Transverse colon (tissue), 4 donors: ENCODE results near the gene TSPYL4. TPM values are rescaled to one million over a fixed set of nuclear protein-coding genes. Genes with fewer than 3 reads are reported as not detected.
A peak's percentile ranks its signal among the peaks of the same experiment; 100 is the strongest.

ENCODE experiments used
- DNase-seq: peaks from one replicate; pipeline ENCODE4 v3.0.0-alpha.2; 2019
- H3K27ac ChIP-seq, 4 donors: fragments of 200-600 bp; sonication (generic); 2 replicates each; pipeline ENCODE4 v1.5.1; 2016 to 2018; ENCODE audit warnings: inconsistent platforms in 4 of 4
- H3K27me3 ChIP-seq: fragments of 200-600 bp; sonication (generic); 2 replicates; pipeline ENCODE4 v1.5.1; 2017; ENCODE audit warnings: inconsistent platforms
- H3K36me3 ChIP-seq, 4 donors: fragments of 200-600 bp; sonication (generic); 2 replicates each; pipeline ENCODE4 v1.5.1; 2017 to 2019; ENCODE audit warnings: inconsistent platforms in 4 of 4
- H3K4me1 ChIP-seq, 4 donors: fragments of 200-600 bp; sonication (generic); 2 replicates each; pipeline ENCODE4 v1.5.1; 2017 to 2020; ENCODE audit warnings: inconsistent platforms in 4 of 4
- H3K4me3 ChIP-seq, 4 donors: fragments of 200-600 bp; sonication (generic); 1 replicate in 1 of 4; 2 replicates in 3 of 4; pipeline versions ENCODE4 v1.5.1 to v1.6.1; 2017 to 2019; ENCODE audit warnings: inconsistent platforms in 4 of 4
- H3K9me3 ChIP-seq, 2 donors: fragments of 200-600 bp; sonication (generic); 2 replicates each; pipeline ENCODE4 v1.5.1; 2017 to 2019; ENCODE audit warnings: inconsistent platforms in 2 of 2
- EP300 ChIP-seq: sonication (generic); formaldehyde crosslinking; IDR thresholded peaks from one replicate; pipeline ENCODE4 v1.6.1; 2017; ENCODE audit warnings: antibody characterized with exemption, low read depth
- POLR2A ChIP-seq: fragments of 450-650 bp; IDR thresholded peaks from one replicate; pipeline ENCODE4 v1.6.1; 2016; ENCODE audit warnings: antibody characterized with exemption, mild to moderate bottlenecking, moderate library complexity
- POLR2AphosphoS5 ChIP-seq, 3 donors: sonication (generic); formaldehyde crosslinking; IDR thresholded peaks; one replicate each; pipeline ENCODE4 v1.6.1; 2016; ENCODE audit warnings: antibody characterized with exemption in 3 of 3
- WGBS, 2 donors: methylation state at CpG; one replicate each; pipeline ENCODE4 v1.1.5; 2018; ENCODE audit warnings: low coverage in 1 of 2; 5-methylcytosine and 5-hydroxymethylcytosine counted together
- in situ Hi-C, 4 donors: fragments of 200-750 bp; cut with MboI; loops; one replicate each; pipeline versions ENCODE4 v1.15.0 to v1.15.1; 2017; ENCODE audit warnings: low sequenced_read_pairs in 3 of 4, low pct_ligation_motif_present in 1 of 4, low pct_unique_long_range_greater_than_20kb in 1 of 4
- intact Hi-C: fragments of 100-400 bp; cut with DNase I; formaldehyde crosslinking; loops from one replicate; pipeline ENCODE4 v1.15.1; 2023; ENCODE audit warnings: low total_unique reads
- total RNA-seq, 4 donors: library from RNA; depleted of rRNA; stranded (reverse); fragments of >200 nt; gene quantifications; one replicate each; pipeline ENCODE4 v1.1.0, GENCODE V29; 2016
- TF ChIP-seq, protein P1 (sequence below), 5 experiments: fragments of 200-600 bp in 3 of 5; fragments of 450-650 bp in 2 of 5; sonication (generic) in 3 of 5; IDR thresholded peaks; 1 replicate in 2 of 5; 2 replicates in 3 of 5; pipeline ENCODE4 v1.5.1; 2016 to 2017; ENCODE audit warnings: antibody characterized with exemption in 5 of 5, inconsistent platforms in 3 of 5, mild to moderate bottlenecking in 2 of 5, moderate library complexity in 1 of 5

TSPYL4 gene
- total RNA-seq, 4 donors from 2014 or later: 3.0 to 7.8 (median 6.4) TPM

DNA sequence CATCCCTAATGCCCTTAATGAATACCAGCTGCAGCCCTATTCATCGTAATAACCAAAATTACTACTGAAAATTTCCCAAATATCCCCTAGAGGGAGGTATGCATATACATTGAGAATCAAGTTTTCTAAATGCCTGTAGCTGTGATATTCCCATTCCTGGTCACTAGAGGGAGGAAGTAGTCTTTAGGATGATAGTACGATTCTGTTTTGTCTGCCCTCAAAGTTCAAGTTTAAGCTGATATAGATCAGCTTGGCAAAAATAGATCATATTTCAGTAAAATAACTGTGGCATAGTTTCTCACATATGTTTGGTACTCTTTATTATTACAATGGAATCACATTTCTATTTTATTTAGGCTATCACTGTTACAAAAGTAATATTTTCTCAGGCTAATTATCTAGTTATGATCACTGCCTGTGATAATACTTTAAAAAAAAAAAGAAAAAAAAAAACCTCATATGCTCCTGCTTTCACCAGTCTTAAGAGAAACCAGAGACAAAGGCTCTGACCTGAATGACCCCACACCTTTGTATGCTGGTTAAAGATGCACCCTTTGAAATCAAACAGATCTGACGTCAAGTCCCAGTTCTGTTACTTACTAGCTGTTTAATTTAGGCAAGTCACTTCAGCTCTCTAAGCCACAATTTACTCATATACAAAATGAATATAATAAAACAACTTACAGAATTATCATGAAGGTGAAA, 14.9 kb upstream of the TSPYL4 start:
- Histone ChIP-seq H3K9me3 (no peaks in the 10 kb centered on the region), H3K36me3 (peaks cover 0 to 7% (median 0%) of the 10 kb centered on the region in 4 donors), H3K4me1 (no peaks in the 10 kb centered on the region), H3K27ac (no peak overlapping the region), H3K27me3 (no peaks in the 10 kb centered on the region), H3K4me3 (no peak overlapping the region)
- in situ Hi-C loops (loop anchor here in 1 of 4 donors (10.0 kb wide), 1 partner anchor 266 kb away; no protein-coding TSS in a partner anchor), intact Hi-C loops (no loop called here)
- WGBS, 2 donors: 19 to 27% methylated on average over 3 of the region's 3 CpGs
- TF ChIP-seq POLR2AphosphoS5 (IDR thresholded peaks at IDR 0.05) (no peak), EP300 (no peak)
- TF ChIP-seq, protein P1, sequence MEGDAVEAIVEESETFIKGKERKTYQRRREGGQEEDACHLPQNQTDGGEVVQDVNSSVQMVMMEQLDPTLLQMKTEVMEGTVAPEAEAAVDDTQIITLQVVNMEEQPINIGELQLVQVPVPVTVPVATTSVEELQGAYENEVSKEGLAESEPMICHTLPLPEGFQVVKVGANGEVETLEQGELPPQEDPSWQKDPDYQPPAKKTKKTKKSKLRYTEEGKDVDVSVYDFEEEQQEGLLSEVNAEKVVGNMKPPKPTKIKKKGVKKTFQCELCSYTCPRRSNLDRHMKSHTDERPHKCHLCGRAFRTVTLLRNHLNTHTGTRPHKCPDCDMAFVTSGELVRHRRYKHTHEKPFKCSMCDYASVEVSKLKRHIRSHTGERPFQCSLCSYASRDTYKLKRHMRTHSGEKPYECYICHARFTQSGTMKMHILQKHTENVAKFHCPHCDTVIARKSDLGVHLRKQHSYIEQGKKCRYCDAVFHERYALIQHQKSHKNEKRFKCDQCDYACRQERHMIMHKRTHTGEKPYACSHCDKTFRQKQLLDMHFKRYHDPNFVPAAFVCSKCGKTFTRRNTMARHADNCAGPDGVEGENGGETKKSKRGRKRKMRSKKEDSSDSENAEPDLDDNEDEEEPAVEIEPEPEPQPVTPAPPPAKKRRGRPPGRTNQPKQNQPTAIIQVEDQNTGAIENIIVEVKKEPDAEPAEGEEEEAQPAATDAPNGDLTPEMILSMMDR (IDR thresholded peaks at IDR 0.05): peak; percentile 67 to 81 (median 70)
- DNase-seq: no peak

DNA sequence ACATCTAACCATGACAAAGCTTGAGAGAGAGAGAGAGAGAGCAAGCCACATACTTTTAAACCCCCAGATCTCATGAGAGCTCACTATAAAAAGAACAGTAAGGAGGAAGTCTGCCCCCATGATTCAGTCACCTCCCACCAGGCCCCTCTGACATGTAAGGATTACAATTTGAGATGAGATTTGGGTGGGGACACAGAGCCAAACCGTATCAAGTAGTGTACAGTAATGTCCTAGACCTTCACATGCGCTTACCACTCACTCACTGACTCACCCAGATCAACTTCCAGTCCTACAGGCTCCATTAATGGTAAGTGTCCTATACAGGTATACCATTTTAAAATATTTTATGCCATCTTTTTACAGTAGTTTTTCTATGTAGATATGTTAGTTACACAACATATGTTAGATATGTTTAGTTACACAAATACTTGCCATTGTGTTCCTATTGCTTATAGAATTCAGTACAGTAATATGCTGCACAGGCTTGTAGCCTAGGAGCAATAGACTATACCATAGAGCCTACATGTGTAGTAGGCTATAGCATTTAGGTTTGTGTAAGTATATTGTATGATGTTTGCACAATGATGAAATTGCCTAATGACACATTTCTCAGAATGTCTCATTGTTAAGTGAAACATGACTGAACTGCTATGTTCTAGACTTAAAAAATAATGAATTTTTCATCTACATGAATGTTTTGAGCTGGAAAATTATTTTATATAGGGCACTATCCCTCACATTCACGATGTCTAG, 14.1 kb upstream of the TSPYL4 start:
- intact Hi-C loops: no loop called here
- no peak overlapping the region for H3K4me3 ChIP-seq
- no peaks in the 10 kb centered on the region for H3K4me1 ChIP-seq
- no peak for DNase-seq
- H3K27ac ChIP-seq: no peak overlapping the region
- in situ Hi-C loops: loop anchor here in 1 of 4 donors (10.0 kb wide), 1 partner anchor 267 kb away; no protein-coding TSS in a partner anchor
- TF ChIP-seq, protein P1 (IDR thresholded peaks at IDR 0.05): no peak
- TF ChIP-seq EP300 (no peak), POLR2AphosphoS5 (IDR thresholded peaks at IDR 0.05) (no peak), POLR2A (no peak)
- H3K27me3 ChIP-seq: no peaks in the 10 kb centered on the region
- H3K9me3 ChIP-seq: peaks cover 3 to 7% of the 10 kb centered on the region in 2 donors
- peaks cover 0 to under 1% (median 0%) of the 10 kb centered on the region in 4 donors for H3K36me3 ChIP-seq
- 41 to 45% methylated on average over 3 of the region's 3 CpGs for WGBS, 2 donors

DNA sequence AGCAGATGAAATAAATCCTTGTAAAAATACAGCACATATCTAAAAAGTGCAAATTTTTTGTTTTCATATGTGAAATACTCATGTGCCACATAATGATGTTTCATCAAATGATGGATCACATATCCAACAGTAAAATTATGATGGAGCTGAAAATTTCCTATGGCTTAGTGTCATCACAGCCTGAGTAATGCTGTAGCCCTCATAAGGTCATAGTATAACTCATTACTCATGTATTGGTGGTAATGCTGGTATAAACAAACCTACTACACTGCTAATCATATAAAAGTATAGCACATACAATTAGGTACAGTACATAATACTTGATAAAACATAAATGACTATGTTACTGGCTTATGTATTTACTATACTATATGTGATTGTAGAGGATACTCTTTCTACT, 12.9 kb upstream of the TSPYL4 start:
- intact Hi-C loops: no loop called here
- peaks cover 3 to 12% of the 10 kb centered on the region in 2 donors for H3K9me3 ChIP-seq

More for the DNA sequence above, 12.9 kb upstream of the TSPYL4 start:
- no peak for DNase-seq
- Histone ChIP-seq H3K36me3 (no peaks in the 10 kb centered on the region), H3K27me3 (no peaks in the 10 kb centered on the region), H3K27ac (no peak overlapping the region), H3K4me1 (no peaks in the 10 kb centered on the region), H3K4me3 (no peak overlapping the region)
- in situ Hi-C loops: loop anchor here in 1 of 4 donors (10.0 kb wide), 1 partner anchor 268 kb away; no protein-coding TSS in a partner anchor
- TF ChIP-seq, protein P1 (IDR thresholded peaks at IDR 0.05): no peak
- TF ChIP-seq POLR2A: no peak
- TF ChIP-seq EP300: no peak
- TF ChIP-seq POLR2AphosphoS5 (IDR thresholded peaks at IDR 0.05): no peak
